ENCODE measurements around the gene TTC36. TPM values are rescaled to one million over a fixed set of nuclear protein-coding genes. Genes with fewer than 3 reads are reported as not detected.

TTC36 gene
- total and polyA plus RNA-seq, 2 experiments from 2014 or later = 0.40 to 1.0 TPM

- TF ChIP-seq, protein P1, sequence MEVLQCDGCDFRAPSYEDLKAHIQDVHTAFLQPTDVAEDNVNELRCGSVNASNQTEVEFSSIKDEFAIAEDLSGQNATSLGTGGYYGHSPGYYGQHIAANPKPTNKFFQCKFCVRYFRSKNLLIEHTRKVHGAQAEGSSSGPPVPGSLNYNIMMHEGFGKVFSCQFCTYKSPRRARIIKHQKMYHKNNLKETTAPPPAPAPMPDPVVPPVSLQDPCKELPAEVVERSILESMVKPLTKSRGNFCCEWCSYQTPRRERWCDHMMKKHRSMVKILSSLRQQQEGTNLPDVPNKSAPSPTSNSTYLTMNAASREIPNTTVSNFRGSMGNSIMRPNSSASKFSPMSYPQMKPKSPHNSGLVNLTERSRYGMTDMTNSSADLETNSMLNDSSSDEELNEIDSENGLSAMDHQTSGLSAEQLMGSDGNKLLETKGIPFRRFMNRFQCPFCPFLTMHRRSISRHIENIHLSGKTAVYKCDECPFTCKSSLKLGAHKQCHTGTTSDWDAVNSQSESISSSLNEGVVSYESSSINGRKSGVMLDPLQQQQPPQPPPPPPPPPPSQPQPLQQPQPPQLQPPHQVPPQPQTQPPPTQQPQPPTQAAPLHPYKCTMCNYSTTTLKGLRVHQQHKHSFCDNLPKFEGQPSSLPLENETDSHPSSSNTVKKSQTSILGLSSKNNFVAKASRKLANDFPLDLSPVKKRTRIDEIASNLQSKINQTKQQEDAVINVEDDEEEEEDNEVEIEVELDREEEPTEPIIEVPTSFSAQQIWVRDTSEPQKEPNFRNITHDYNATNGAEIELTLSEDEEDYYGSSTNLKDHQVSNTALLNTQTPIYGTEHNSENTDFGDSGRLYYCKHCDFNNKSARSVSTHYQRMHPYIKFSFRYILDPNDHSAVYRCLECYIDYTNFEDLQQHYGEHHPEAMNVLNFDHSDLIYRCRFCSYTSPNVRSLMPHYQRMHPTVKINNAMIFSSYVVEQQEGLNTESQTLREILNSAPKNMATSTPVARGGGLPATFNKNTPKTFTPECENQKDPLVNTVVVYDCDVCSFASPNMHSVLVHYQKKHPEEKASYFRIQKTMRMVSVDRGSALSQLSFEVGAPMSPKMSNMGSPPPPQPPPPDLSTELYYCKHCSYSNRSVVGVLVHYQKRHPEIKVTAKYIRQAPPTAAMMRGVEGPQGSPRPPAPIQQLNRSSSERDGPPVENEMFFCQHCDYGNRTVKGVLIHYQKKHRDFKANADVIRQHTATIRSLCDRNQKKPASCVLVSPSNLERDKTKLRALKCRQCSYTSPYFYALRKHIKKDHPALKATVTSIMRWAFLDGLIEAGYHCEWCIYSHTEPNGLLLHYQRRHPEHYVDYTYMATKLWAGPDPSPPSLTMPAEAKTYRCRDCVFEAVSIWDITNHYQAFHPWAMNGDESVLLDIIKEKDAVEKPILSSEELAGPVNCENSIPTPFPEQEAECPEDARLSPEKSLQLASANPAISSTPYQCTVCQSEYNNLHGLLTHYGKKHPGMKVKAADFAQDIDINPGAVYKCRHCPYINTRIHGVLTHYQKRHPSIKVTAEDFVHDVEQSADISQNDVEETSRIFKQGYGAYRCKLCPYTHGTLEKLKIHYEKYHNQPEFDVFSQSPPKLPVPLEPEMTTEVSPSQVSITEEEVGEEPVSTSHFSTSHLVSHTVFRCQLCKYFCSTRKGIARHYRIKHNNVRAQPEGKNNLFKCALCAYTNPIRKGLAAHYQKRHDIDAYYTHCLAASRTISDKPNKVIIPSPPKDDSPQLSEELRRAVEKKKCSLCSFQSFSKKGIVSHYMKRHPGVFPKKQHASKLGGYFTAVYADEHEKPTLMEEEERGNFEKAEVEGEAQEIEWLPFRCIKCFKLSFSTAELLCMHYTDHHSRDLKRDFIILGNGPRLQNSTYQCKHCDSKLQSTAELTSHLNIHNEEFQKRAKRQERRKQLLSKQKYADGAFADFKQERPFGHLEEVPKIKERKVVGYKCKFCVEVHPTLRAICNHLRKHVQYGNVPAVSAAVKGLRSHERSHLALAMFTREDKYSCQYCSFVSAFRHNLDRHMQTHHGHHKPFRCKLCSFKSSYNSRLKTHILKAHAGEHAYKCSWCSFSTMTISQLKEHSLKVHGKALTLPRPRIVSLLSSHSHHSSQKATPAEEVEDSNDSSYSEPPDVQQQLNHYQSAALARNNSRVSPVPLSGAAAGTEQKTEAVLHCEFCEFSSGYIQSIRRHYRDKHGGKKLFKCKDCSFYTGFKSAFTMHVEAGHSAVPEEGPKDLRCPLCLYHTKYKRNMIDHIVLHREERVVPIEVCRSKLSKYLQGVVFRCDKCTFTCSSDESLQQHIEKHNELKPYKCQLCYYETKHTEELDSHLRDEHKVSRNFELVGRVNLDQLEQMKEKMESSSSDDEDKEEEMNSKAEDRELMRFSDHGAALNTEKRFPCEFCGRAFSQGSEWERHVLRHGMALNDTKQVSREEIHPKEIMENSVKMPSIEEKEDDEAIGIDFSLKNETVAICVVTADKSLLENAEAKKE (CRISPR knock-in tag; IDR thresholded peaks at IDR 0.05) = no peak
- no peak for TF ChIP-seq POLR2AphosphoS5 (IDR thresholded peaks at IDR 0.05; ENCODE audit: low read depth)
- TF ChIP-seq JUNB (IDR thresholded peaks at IDR 0.05; ENCODE audit: unreplicated experiment) = no peak
- no peak for TF ChIP-seq ZNF331 (CRISPR knock-in tag; IDR thresholded peaks at IDR 0.05; ENCODE audit: low read depth)
These were observed 42.9 kb upstream of the TTC36 start (continued) for GRCh38 chr11:118484405-118484804.

DNA sequence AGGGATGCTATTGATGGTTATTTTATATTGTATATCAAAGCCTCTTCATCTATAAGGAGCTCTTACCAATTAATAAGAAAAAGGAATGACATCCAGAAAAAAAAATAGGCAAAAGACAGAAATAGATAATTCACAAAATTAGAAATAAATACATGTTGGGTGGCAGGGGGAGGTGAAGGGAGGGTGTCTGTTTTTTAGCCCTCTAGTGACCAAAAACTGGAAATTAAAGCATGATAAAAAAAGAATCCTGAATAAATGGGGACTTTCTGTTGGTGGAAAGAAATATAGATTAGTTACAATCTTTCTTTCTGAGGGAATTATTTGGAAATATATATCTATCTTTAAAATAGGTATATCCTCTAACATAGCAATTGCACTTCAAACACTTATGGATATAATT lies 42.0 kb upstream of the TTC36 start:
- H3K4me1 Mint-ChIP-seq = no peaks in the 10 kb centered on the region
- Histone ChIP-seq H3K79me2 (replicated peaks; ENCODE audit: insufficient read depth) (no peaks in the 10 kb centered on the region), H3K27ac (ENCODE audit: low read depth) (no peak overlapping the region), H3K4me2 (no peak overlapping the region), H3K27me3 (ENCODE audit: insufficient read depth) (no peaks in the 10 kb centered on the region), H4K20me1 (replicated peaks; ENCODE audit: insufficient read depth) (peaks cover 14% of the 10 kb centered on the region; the same call in 1 of the 2 replicates), H3K4me3 (no peak overlapping the region), H3K9me2 (ENCODE audit: insufficient read depth) (no peaks in the 10 kb centered on the region), H3K36me3 (ENCODE audit: insufficient read depth) (peaks cover 60% of the 10 kb centered on the region), H2AFZ (no peak overlapping the region), H3K4me1 (ENCODE audit: insufficient read depth) (no peaks in the 10 kb centered on the region), H3F3A (replicated peaks; ENCODE audit: low read depth) (peaks cover 5% of the 10 kb centered on the region; the same call in 1 of the 2 replicates)
- no peaks in the 10 kb centered on the region for H3K27me3 Mint-ChIP-seq (ENCODE audit: insufficient read depth, low read depth, poor library complexity)
- peaks cover 83% of the 10 kb centered on the region for H3K36me3 Mint-ChIP-seq (ENCODE audit: low read depth)
- H3K27ac Mint-ChIP-seq = no peak overlapping the region
- ATAC-seq (no peak), DNase-seq (ENCODE audit: low spot score) (no peak)
- no peaks in the 10 kb centered on the region for H3K9me3 Mint-ChIP-seq
- H3K4me3 Mint-ChIP-seq = no peak overlapping the region
- TF ChIP-seq NANOG (IDR thresholded peaks at IDR 0.05; ENCODE audit: borderline replicate concordance) = no peak
- TF ChIP-seq EZH2 (IDR thresholded peaks at IDR 0.05; ENCODE audit: low read depth, unreplicated experiment) = no peak
- TF ChIP-seq, protein P1 (CRISPR knock-in tag; IDR thresholded peaks at IDR 0.05) = no peak
- TF ChIP-seq CREB1 (CRISPR knock-in tag; IDR thresholded peaks at IDR 0.05; ENCODE audit: low read depth) = no peak

Measured in GM23338 (cell line).